AG04450 (cell line): Measurements from ENCODE around the gene ZNF611. TPM values are rescaled to one million over a fixed set of nuclear protein-coding genes. Genes with fewer than 3 reads are reported as not detected.

Source experiments
- CTCF ChIA-PET: fragments of 300-600, 350-600 bp; formaldehyde crosslinking; extraction: SDS; loops from one replicate; lab custom pipeline; 2022; ENCODE audit warnings: antibody characterized with exemption, inconsistent platforms; lab: Charles Lee
- POLR2A ChIA-PET: fragments of 350-600 bp; formaldehyde crosslinking; extraction: SDS; loops from one replicate; lab custom pipeline; 2021; ENCODE audit warnings: antibody characterized with exemption, inconsistent platforms; lab: Yijun Ruan, JAX
- DNase-seq: peaks from one replicate; pipeline ENCODE4 v3.0.0-alpha.2; 2011; ENCODE audit warnings: low read depth, low spot score
- H3K27ac ChIP-seq: one replicate; pipeline ENCODE4 v1.5.1; 2012; ENCODE audit warnings: low read depth, low read length, control low read depth
- H3K27me3 ChIP-seq: one replicate; pipeline ENCODE4 v1.6.0; 2012; ENCODE audit warnings: low read length; ENCODE audit not compliant: control insufficient read depth, insufficient read depth
- H3K4me3 ChIP-seq: 2 replicates; pipeline ENCODE4 v1.5.1; 2011; ENCODE audit warnings: mild to moderate bottlenecking, low read depth, low read length, control low read depth
- H3K9me3 ChIP-seq: 2 replicates; pipeline ENCODE4 v1.5.1; 2012; ENCODE audit warnings: low read length; ENCODE audit not compliant: control insufficient read depth, insufficient read depth
- CTCF ChIP-seq: IDR thresholded peaks from 2 replicates; pipeline ENCODE4 v1.5.1; 2011; ENCODE audit warnings: low read depth, low read length, control low read depth, inconsistent platforms
- polyA plus RNA-seq: library from polyadenylated mRNA; depleted of rRNA; stranded (reverse); fragments of >200 nt; gene quantifications from 2 replicates; pipeline ENCODE4 v1.2.3, GENCODE V29; 2011

Gene ZNF611
- polyA plus RNA-seq, 1 experiment: 7.5 TPM

DNA sequence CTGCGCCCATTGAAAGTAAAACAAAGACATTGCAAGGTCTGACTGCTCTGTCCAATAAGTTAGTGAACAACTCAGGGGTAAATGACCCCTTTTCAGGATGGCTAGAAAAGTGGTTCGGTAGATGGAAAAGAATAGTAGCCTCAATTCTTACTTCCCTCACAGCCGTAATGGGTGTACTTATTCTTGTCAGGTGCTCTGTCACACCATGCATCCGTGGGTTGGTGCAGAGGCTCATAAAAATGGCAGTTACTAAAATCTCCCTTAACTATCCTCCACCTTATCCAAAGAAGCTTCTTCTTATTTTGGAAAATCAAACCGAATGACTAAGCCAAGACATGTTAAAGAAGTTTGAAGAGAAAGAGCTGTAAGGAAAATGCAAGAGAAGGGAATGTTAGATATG lies 65.3 kb downstream of the ZNF611 start:
- Histone ChIP-seq H3K4me3 (no peak overlapping the region), H3K27me3 (no peaks in the 10 kb centered on the region), H3K9me3 (no peaks in the 10 kb centered on the region), H3K27ac (no peak overlapping the region)
- ChIA-PET POLR2A (no interaction called here), CTCF (no interaction called here)
- no peak for DNase-seq
- TF ChIP-seq CTCF: no peak

- CTCF ChIA-PET: interaction anchor here (0.6 kb wide), 1 partner anchor 80 kb away, joined by 4 read pairs; no protein-coding TSS in a partner anchor
- no peak for DNase-seq
- Histone ChIP-seq H3K27ac (no peak overlapping the region), H3K9me3 (no peaks in the 10 kb centered on the region), H3K4me3 (no peak overlapping the region), H3K27me3 (no peaks in the 10 kb centered on the region)
- POLR2A ChIA-PET: no interaction called here
- no peak for TF ChIP-seq CTCF
Measured at GRCh38 chr19:52667972-52668371, 66.9 kb downstream of the ZNF611 start.

- Histone ChIP-seq H3K27me3 (no peaks in the 10 kb centered on the region), H3K4me3 (no peak overlapping the region), H3K9me3 (no peaks in the 10 kb centered on the region), H3K27ac (no peak overlapping the region)
- no peak for DNase-seq
- ChIA-PET CTCF (interaction anchor here (0.6 kb wide), 1 partner anchor 400 kb away, joined by 7 read pairs; no protein-coding TSS in a partner anchor), POLR2A (no interaction called here)
- no peak for TF ChIP-seq CTCF
Measured at GRCh38 chr19:52666506-52666905, 68.3 kb downstream of the ZNF611 start.

DNA sequence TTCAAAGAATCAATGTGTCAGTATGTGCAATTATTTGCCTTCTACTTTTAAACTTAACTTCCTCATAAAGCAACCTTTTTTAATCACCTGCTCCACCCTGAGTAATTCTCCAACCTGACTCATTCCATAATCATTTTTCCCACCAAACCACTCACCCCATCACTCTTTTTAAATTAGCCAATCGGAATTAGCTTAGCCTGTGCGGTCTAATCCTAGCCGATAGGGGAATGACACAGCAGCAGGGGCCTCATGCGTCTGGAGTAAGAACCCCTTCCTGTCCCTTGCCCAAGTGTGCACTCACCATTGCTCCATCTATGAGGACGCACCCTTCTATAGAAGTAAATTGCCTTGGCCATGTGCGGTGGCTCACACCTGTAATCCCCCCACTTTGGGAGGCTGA lies 69.3 kb downstream of the ZNF611 start:
- Histone ChIP-seq H3K27me3 (no peaks in the 10 kb centered on the region), H3K27ac (no peak overlapping the region), H3K4me3 (no peak overlapping the region), H3K9me3 (no peaks in the 10 kb centered on the region)
- no peak for DNase-seq
- ChIA-PET CTCF (no interaction called here), POLR2A (no interaction called here)
- TF ChIP-seq CTCF: no peak

GRCh38 chr19:52665027-52665426 lies 69.8 kb downstream of the ZNF611 start:
- H3K9me3 ChIP-seq: no peaks in the 10 kb centered on the region
- TF ChIP-seq CTCF: no peak
- ChIA-PET POLR2A (no interaction called here), CTCF (no interaction called here)
- no peaks in the 10 kb centered on the region for H3K27me3 ChIP-seq
- no peak overlapping the region for H3K4me3 ChIP-seq
- H3K27ac ChIP-seq: no peak overlapping the region
- DNase-seq: no peak
